GM21619 (cell line): ENCODE results near the gene LEFTY2.
"Not testable (repeated sequence)": the region's sequence is repeated elsewhere in the genome, so short reads cannot be mapped to it uniquely, and the experiment has no call there.

Source experiments
- ATAC-seq: cut with Tn5 transposase; IDR thresholded peaks from one replicate; pipeline ENCODE4 v1.9.1; 2021; ENCODE audit not compliant: unreplicated experiment

Gene LEFTY2

DNA sequence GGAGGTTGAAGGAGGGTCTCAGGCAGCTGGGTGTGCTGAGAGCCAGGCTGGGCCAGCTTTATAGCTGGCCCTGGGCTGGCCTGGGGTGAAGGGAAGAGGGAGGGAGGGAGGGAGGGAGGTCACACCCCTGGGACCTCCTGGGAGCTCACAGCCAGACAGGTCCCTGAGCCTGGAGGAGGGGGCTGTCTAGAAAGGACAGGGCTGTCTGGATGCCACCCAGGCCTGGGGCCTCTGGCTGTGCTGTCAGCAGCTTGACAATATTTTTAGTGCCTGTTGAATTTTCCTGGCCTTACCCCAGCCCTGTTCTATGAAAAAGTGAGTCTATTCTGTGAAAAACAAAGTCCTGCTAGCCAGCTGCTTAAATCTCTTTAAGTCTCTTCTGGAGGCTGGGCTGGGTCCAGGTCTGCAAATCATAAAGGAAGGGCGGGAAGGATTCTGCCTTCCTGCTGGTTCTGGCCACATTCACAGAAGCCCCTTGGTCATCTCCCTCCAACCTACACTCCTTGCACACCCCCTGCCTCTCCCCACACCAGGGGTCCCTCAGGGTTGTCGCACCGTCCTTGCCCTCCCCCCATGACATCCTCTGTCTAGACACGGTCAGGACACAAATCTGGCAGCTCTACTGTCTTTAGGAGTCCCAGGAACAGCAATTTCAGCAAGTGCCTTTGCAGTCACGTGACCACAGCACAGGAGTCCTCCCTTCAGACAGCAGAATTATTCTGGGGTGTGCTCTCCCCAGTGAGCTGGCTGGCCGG, at the start of gene LEFTY2:
TSS of gene LEFTY2 (minus strand) at position 34 of the 755 bp plus-strand sequence. CDS start 80 bp downstream, outside the sequence.
- ATAC-seq, result no peak

DNA sequence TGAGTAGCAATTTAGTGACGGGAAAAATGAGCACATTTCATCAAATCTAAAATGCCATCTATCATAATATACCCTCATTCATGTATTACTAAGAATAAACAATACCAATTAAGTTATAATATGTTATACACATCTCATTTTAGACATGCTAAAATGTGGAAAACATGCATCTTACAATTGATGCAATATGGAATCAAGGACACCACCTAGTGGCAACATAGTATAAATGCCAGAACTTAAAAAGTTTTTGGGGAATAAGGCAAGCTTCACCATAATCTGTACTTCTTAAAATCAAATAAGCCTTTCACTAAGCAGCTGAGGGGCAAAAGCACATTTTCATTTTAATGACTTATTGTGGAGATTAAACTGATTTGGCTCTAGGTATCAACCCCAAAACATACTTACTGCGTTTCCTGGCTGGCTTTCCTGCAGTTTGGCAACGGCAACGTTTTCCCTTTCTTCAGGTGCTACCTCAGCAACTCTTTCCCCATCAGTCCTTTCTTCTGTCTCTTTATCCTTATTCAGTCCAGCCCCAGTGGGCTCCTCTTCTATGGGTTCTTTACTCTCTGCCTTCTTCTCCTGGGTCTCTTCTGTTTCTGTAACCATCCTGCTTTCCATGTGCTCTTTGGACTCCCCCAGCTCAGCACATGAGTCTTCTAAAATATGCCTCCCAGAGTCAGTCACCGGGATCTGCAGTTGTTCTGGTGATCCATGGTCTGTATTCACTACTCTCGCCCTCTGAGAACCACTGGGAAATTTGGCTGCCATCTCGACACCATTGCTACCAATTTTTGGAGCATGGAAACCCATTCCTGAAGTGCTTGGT, 46.7 kb upstream of the LEFTY2 start:
- ATAC-seq, result no peak

GRCh38 chr1:225981714-225982113, 40.7 kb upstream of the LEFTY2 start:
- ATAC-seq, result no peak

DNA sequence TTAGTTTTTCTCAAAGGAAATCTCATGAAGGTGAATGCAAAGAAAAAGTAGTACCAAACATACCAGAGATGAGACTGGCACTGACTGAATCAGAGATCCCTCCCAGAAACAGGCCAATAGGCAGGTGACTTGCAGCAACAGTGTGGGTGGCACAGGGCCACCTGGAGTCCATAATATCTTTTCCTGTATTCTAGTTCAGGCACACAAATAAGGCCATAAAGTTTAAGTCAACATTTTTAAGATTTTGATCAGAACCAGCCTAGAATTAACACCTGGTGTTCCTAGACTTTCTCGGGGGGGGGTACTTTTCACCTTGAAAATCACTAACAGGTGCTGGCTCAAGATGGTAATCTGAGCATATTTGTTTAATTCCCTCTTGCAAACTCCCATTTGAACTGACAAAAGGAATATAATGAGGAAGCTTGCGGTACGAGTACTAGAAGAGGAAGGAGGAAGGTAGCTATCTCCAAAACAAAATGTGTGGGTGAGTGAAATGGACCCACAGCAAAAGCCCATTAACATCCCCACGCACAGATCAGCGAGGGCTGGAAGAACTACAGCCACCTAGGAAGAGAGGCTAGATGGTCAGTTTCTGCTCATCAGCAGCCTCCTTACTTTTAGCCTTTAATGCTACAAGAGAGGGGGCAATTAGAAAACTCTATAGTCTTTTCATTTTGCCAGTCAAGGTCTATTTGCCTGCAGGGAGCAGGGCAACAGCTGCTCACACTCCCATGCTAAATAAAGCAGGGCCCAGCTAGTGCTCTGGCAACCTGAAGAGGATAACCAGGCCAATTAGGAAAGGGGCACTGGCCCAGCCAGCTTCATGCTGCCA, 39.2 kb upstream of the LEFTY2 start:
- no peak for ATAC-seq

GRCh38 chr1:225979421-225979820, 38.4 kb upstream of the LEFTY2 start:
- no peak for ATAC-seq

- ATAC-seq, result peak; percentile 62
These were observed 37.1 kb upstream of the LEFTY2 start for GRCh38 chr1:225977937-225978748.

DNA sequence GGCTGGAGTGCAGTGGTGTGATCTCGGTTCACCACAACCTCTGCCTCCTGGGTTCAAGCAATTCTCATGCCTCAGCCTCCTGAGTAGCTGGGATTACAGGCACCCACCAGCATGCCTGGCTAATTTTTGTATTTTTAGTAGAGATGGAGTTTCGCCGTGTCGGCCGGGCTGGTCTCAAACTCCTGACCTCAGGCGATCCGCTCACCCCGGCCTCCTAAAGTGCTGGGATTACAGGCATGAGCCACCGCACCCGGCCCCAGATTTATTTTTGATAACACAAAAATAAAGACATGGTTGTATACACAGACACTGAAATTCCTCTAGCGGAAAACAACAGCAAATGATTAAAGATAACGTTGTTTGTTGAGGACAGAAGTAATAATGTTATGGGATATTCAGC, 34.1 kb upstream of the LEFTY2 start:
- not testable (repeated sequence) for ATAC-seq

GRCh38 chr1:225974454-225974853, 33.4 kb upstream of the LEFTY2 start:
- ATAC-seq, result no peak

- ATAC-seq, result no peak
These were observed 32.1 kb upstream of the LEFTY2 start for GRCh38 chr1:225973158-225973557.

DNA sequence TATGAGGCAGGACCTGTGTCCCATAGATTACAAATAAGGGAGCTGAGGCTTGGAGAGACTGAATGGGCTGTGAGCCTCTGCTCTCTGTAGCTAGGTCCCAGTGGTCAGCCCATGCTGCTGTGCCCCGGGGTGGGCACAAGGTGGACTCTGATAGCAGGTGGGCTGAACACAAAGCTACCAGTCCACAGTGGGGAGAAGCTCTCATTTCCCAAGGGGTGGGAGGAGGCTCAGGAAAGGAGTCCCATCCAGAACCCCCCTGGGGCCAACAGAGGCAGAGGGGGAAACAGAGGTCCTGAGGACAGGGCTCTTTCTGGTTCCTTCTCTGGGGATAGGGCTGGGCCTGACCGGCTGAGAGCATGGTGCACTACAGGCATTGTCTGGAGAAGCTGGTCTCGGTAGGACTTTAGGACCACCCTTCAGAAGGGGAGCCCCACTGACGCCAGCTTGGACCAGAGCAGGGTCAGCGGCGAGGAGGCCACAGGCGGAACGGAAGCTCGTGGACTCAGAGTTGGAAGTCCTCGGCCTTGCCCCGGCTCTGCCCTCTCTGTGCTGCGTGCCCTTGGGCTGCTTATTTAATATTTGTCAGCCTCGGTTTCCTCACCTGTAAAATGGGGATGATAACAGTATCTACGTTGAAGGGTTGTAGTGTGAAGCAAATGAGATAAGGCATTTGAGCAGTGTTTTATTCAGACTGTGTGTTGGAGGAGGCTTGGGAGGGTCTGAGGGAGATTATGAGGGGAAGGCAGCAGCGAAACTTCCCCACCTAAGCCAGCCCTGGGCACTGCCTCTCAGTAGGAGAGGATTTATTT, 31.5 kb upstream of the LEFTY2 start:
- no peak for ATAC-seq

DNA sequence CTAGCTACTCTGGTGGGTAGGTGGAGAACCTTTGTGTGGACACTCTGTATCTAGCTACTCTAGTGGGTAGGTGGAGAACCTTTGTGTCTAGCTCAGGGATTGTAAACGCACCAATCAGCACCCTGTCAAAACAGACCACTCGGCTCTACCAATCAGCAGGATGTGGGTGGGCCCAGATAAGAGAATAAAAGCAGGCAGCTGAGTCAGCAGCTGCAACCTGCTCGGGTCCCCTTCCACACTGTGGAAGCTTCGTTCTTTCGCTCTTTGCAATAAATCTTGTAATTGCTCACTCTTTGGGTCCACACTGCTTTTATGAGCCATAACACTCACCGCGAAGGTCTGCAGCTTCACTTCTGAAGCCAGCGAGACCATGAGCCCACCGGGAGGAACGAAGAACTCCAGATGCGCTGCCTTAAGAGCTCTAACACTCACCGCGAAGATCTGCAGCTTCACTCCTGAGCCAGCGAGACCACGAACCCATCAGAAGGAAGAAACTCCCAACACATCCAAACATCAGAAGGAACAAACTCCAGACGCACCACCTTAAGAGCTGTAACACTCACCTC, 29.7 kb upstream of the LEFTY2 start:
- not testable (repeated sequence) for ATAC-seq

GRCh38 chr1:225969751-225970150, 28.7 kb upstream of the LEFTY2 start:
- not testable (repeated sequence) for ATAC-seq

- ATAC-seq, result no peak
These were observed 24.2 kb upstream of the LEFTY2 start for GRCh38 chr1:225965231-225965630.

- no peak for ATAC-seq
These were observed 22.9 kb upstream of the LEFTY2 start for GRCh38 chr1:225963735-225964530.

DNA sequence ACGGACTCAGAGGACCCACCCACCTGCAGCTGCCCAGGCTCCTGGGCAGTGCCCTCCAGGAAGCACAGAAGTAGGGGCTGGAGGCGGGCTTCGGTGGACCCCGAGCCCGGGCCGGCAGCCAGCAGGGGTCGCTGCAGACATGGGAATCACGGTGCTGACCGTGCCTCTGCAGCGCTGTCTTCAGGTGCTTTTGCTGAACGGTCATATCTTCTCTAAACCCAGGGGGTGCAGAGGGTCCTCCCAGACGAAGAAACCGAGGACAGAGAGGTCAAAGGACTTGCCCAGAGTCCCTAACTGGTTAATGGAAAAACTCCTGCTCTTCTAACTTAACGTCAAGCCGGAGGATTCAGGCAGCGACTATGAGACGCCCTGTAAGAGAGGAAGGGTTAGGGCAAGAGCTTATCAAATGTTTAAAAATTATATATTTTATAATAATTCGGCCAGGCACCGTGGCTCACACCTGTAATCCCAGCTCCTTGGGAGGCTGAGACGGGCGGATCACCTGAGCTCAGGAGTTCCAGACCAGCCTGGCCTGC, 21.5 kb upstream of the LEFTY2 start:
- ATAC-seq, result no peak

DNA sequence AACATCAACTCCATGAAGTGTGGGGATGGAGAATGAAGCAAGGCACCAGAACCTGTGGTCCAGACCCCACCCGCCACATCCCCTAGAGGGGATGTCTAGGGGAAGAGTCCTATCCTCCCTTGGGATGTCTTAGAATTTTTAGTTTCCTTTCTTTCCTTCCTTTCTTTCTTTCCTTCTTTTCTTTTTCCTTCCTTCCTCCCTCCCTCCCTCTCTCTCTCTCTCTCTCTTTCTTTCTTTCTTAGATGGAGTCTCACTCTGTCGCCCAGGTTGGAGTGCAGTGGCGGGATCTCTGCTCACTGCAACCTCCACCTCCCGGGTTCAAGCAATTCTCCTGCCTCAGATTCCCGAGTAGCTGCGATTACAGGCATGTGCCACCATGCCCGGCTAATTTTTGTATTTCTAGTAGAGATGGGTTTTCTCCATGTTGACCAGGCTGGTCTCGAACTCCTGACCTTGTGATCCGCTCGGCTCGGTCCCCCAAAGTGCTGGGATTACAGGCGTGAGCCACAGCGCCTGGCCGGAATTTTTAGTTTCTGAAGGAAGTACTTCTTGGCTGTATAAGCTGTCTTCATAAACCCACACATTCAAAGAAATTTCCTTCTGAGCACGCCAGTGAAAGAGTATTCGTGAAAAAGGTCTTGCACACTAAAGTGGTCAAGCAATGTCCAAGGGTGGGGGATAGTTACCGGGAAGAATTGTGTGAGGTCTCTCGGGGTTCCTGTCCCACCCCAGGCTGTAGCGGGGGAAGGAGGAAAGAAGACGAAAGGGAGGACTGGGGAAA, 20.8 kb upstream of the LEFTY2 start:
- no peak for ATAC-seq

- no peak for ATAC-seq
These were observed 17.0 kb upstream of the LEFTY2 start for GRCh38 chr1:225958041-225958440.
